GM18867 (cell line): ENCODE measurements around the gene HOMER3.
"Not testable (repeated sequence)": the region's sequence is repeated elsewhere in the genome, so short reads cannot be mapped to it uniquely, and the experiment has no call there.

Experiments
- ATAC-seq: cut with Tn5 transposase; IDR thresholded peaks from one replicate; pipeline ENCODE4 v1.9.1; 2021; ENCODE audit warnings: mild to moderate bottlenecking, moderate library complexity; ENCODE audit not compliant: unreplicated experiment

HOMER3 gene

GRCh38 chr19:18928018-18928805 lies 12.8 kb downstream of the HOMER3 start:
- ATAC-seq, result no peak

- no peak for ATAC-seq
These were observed 16.3 kb downstream of the HOMER3 start for GRCh38 chr19:18924684-18925213.

- ATAC-seq, result no peak
These were observed 18.6 kb downstream of the HOMER3 start for GRCh38 chr19:18922228-18922985.

- ATAC-seq, result no peak
These were observed 19.4 kb downstream of the HOMER3 start for GRCh38 chr19:18921593-18921992.

- ATAC-seq, result no peak
These were observed 20.6 kb downstream of the HOMER3 start for GRCh38 chr19:18920400-18920799.

- ATAC-seq, result no peak
These were observed 21.2 kb downstream of the HOMER3 start for GRCh38 chr19:18919900-18920214.

- peak; percentile 81 for ATAC-seq
These were observed 21.7 kb downstream of the HOMER3 start, which contains the start of the genes COPE and DDX49 for GRCh38 chr19:18919086-18919899. Gene COPE (minus strand): TSS chr19:18919387. CDS start chr19:18919348, 39 bp downstream. Gene DDX49 (plus strand): TSS chr19:18919715. CDS start chr19:18919742, 27 bp downstream.

GRCh38 chr19:18917593-18917992 lies 23.4 kb downstream of the HOMER3 start:
- ATAC-seq, result not testable (repeated sequence)

- no peak for ATAC-seq
These were observed 25.4 kb downstream of the HOMER3 start for GRCh38 chr19:18915639-18916038.

GRCh38 chr19:18913466-18913865 lies 27.6 kb downstream of the HOMER3 start:
- no peak for ATAC-seq

GRCh38 chr19:18912933-18913332 lies 28.1 kb downstream of the HOMER3 start:
- ATAC-seq, result no peak

GRCh38 chr19:18910801-18911436 lies 30.1 kb downstream of the HOMER3 start:
- no peak for ATAC-seq

GRCh38 chr19:18910010-18910409 lies 31.0 kb downstream of the HOMER3 start:
- ATAC-seq, result no peak

- no peak for ATAC-seq
These were observed 31.9 kb downstream of the HOMER3 start for GRCh38 chr19:18908917-18909619.

- ATAC-seq, result no peak
These were observed 34.2 kb downstream of the HOMER3 start for GRCh38 chr19:18906605-18907519.

GRCh38 chr19:18905513-18906236 lies 35.3 kb downstream of the HOMER3 start:
- no peak for ATAC-seq

GRCh38 chr19:18905058-18905456 lies 36.0 kb downstream of the HOMER3 start:
- no peak for ATAC-seq

- ATAC-seq, result no peak
These were observed 36.5 kb downstream of the HOMER3 start for GRCh38 chr19:18904334-18905057.
